Mesendoderm (in vitro differentiated cells): Measurements from ENCODE around the gene MYLIP.

Source experiments
- DNase-seq: peaks from one replicate; pipeline ENCODE4 v3.0.0; 2013
- H2AK5ac ChIP-seq: 2 replicates; pipeline ENCODE4 v1.6.1; 2013; ENCODE audit warnings: low read length, inconsistent platforms
- H2BK120ac ChIP-seq: 2 replicates; pipeline ENCODE4 v1.6.1; 2013; ENCODE audit warnings: low read depth, mild to moderate bottlenecking, low read length, moderate library complexity, mixed read lengths
- H2BK15ac ChIP-seq: replicated peaks from 2 replicates; pipeline ENCODE4 v1.6.1; 2013; ENCODE audit warnings: low read depth, mild to moderate bottlenecking, moderate library complexity
- H2BK5ac ChIP-seq: 2 replicates; pipeline ENCODE4 v1.6.1; 2013; ENCODE audit warnings: low read length, inconsistent platforms
- H3K18ac ChIP-seq: 2 replicates; pipeline ENCODE4 v1.6.1; 2013; ENCODE audit warnings: mild to moderate bottlenecking, low read length, mixed read lengths
- H3K23ac ChIP-seq: one replicate; pipeline ENCODE4 v1.6.1; 2013; ENCODE audit warnings: low read length
- H3K27ac ChIP-seq: 2 replicates; pipeline ENCODE4 v1.5.1; 2013; ENCODE audit warnings: low read depth, mild to moderate bottlenecking, inconsistent platforms, low read length, moderate library complexity
- H3K27me3 ChIP-seq: 2 replicates; pipeline ENCODE4 v1.6.1; 2013; ENCODE audit warnings: low read length, control low read depth, mild to moderate bottlenecking, inconsistent platforms; ENCODE audit not compliant: insufficient read depth, poor library complexity
- H3K36me3 ChIP-seq: 2 replicates; pipeline ENCODE4 v1.6.1; 2013; ENCODE audit warnings: low read length, inconsistent platforms; ENCODE audit not compliant: control insufficient read depth, insufficient read depth
- H3K4ac ChIP-seq: one replicate; pipeline ENCODE4 v1.6.1; 2013; ENCODE audit warnings: low read depth, mild to moderate bottlenecking, low read length, moderate library complexity
- H3K4me1 ChIP-seq: 2 replicates; pipeline ENCODE4 v1.6.1; 2013; ENCODE audit warnings: low read depth, low read length, inconsistent platforms; ENCODE audit not compliant: control insufficient read depth
- H3K4me2 ChIP-seq: 2 replicates; pipeline ENCODE4 v1.6.1; 2013; ENCODE audit warnings: low read length
- H3K4me3 ChIP-seq: 2 replicates; pipeline ENCODE4 v1.5.1; 2013; ENCODE audit warnings: mild to moderate bottlenecking, low read length
- H3K56ac ChIP-seq: one replicate; pipeline ENCODE4 v1.6.1; 2013; ENCODE audit warnings: low read length
- H3K79me1 ChIP-seq: 2 replicates; pipeline ENCODE4 v1.6.1; 2013; ENCODE audit warnings: low read length, inconsistent platforms
- H3K79me2 ChIP-seq: 2 replicates; pipeline ENCODE4 v1.6.1; 2013; ENCODE audit warnings: mild to moderate bottlenecking, low read length; ENCODE audit not compliant: control insufficient read depth, insufficient read depth
- H3K9ac ChIP-seq: 2 replicates; pipeline ENCODE4 v1.6.1; 2013; ENCODE audit warnings: low read length, inconsistent platforms
- H4K5ac ChIP-seq: one replicate; pipeline ENCODE4 v1.6.1; 2013; ENCODE audit warnings: low read length
- H4K8ac ChIP-seq: one replicate; pipeline ENCODE4 v1.6.1; 2013; ENCODE audit warnings: low read depth, mild to moderate bottlenecking, control low read depth, low read length, moderate library complexity
- WGBS: extraction: QIAGEN DNeasy Blood & Tissue Kit; methylation state at CpG from one replicate; pipeline ENCODE4 v1.1.7; 2013; ENCODE audit warnings: low lambda C conversion rate, missing lambda C conversion rate; ENCODE audit not compliant: insufficient coverage; ENCODE audit errors: extremely low coverage; 5-methylcytosine and 5-hydroxymethylcytosine counted together

The MYLIP gene

GRCh38 chr6:16092140-16092539 lies 36.7 kb upstream of the MYLIP start:
- no peak overlapping the region for H3K23ac ChIP-seq
- H3K4me2 ChIP-seq = no peak overlapping the region
- no peak overlapping the region for H2AK5ac ChIP-seq
- H3K4me1 ChIP-seq = no peaks in the 10 kb centered on the region
- H3K4ac ChIP-seq = no peak overlapping the region
- no peak overlapping the region for H2BK15ac ChIP-seq
- H3K79me1 ChIP-seq = no peaks in the 10 kb centered on the region
- no peaks in the 10 kb centered on the region for H3K36me3 ChIP-seq
- no peak overlapping the region for H3K4me3 ChIP-seq
- H4K8ac ChIP-seq = no peak overlapping the region
- no peaks in the 10 kb centered on the region for H3K79me2 ChIP-seq
- no peaks in the 10 kb centered on the region for H3K27me3 ChIP-seq
- WGBS = no CpG with 5 or more reads among the region's 4 CpGs
- H2BK5ac ChIP-seq = no peak overlapping the region
- no peak for DNase-seq
- H4K5ac ChIP-seq = no peak overlapping the region
- H3K18ac ChIP-seq = no peak overlapping the region
- H3K27ac ChIP-seq = no peak overlapping the region
- no peak overlapping the region for H3K56ac ChIP-seq
- H2BK120ac ChIP-seq = no peak overlapping the region
- H3K9ac ChIP-seq = no peak overlapping the region

DNA sequence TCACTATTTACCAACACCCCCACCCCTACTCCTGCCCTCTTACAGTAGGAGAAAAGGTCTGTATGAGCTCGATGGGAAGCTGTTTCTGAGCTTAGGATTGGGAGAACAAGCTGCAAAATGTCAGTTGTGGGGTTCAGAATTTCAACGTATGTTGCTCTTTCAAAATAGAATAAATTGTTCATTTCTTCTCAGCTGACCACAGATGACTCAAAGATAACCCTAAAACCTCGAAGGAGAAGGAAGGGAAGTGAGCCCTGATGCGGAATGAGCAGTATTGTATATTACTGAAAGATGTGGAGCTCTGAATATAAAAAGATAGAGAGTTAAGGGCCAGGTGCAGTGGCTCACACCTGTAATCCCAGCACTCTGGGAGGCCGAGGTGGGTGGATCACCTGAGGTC lies 35.9 kb upstream of the MYLIP start:
- H3K56ac ChIP-seq = no peak overlapping the region
- H3K4me1 ChIP-seq = no peaks in the 10 kb centered on the region
- no peaks in the 10 kb centered on the region for H3K79me2 ChIP-seq
- no peak overlapping the region for H3K18ac ChIP-seq
- H2BK5ac ChIP-seq = no peak overlapping the region
- no peak for DNase-seq
- no peaks in the 10 kb centered on the region for H3K36me3 ChIP-seq
- no peak overlapping the region for H3K9ac ChIP-seq
- H3K79me1 ChIP-seq = no peaks in the 10 kb centered on the region
- H3K4ac ChIP-seq = no peak overlapping the region
- no peaks in the 10 kb centered on the region for H3K27me3 ChIP-seq
- WGBS = no CpG with 5 or more reads among the region's 5 CpGs
- H3K23ac ChIP-seq = no peak overlapping the region
- no peak overlapping the region for H2BK120ac ChIP-seq
- no peak overlapping the region for H4K5ac ChIP-seq
- no peak overlapping the region for H3K4me3 ChIP-seq
- no peak overlapping the region for H2AK5ac ChIP-seq
- H3K4me2 ChIP-seq = no peak overlapping the region
- H3K27ac ChIP-seq = no peak overlapping the region
- no peak overlapping the region for H2BK15ac ChIP-seq
- H4K8ac ChIP-seq = no peak overlapping the region

GRCh38 chr6:16095180-16095579 lies 33.7 kb upstream of the MYLIP start:
- Histone ChIP-seq H3K4ac (no peak overlapping the region), H4K8ac (no peak overlapping the region), H3K27ac (no peak overlapping the region), H3K9ac (no peak overlapping the region), H3K79me2 (no peaks in the 10 kb centered on the region), H3K4me1 (no peaks in the 10 kb centered on the region), H3K4me3 (no peak overlapping the region), H2AK5ac (no peak overlapping the region), H3K18ac (no peak overlapping the region), H3K56ac (no peak overlapping the region), H2BK15ac (no peak overlapping the region), H2BK120ac (no peak overlapping the region), H3K79me1 (no peaks in the 10 kb centered on the region), H2BK5ac (no peak overlapping the region), H3K36me3 (no peaks in the 10 kb centered on the region), H3K27me3 (no peaks in the 10 kb centered on the region), H4K5ac (no peak overlapping the region), H3K23ac (no peak overlapping the region), H3K4me2 (no peak overlapping the region)
- no CpG with 5 or more reads among the region's 6 CpGs for WGBS
- DNase-seq = no peak

GRCh38 chr6:16097382-16098171 lies 31.3 kb upstream of the MYLIP start:
- H3K4me1 ChIP-seq = no peaks in the 10 kb centered on the region
- H3K4me3 ChIP-seq = no peak overlapping the region
- no peak for DNase-seq
- H2BK5ac ChIP-seq = no peak overlapping the region
- no peak overlapping the region for H2BK120ac ChIP-seq
- H3K4ac ChIP-seq = no peak overlapping the region
- H3K56ac ChIP-seq = no peak overlapping the region
- H4K5ac ChIP-seq = no peak overlapping the region
- H3K4me2 ChIP-seq = no peak overlapping the region
- no peak overlapping the region for H3K23ac ChIP-seq
- no peaks in the 10 kb centered on the region for H3K36me3 ChIP-seq
- H3K79me1 ChIP-seq = no peaks in the 10 kb centered on the region
- no peaks in the 10 kb centered on the region for H3K79me2 ChIP-seq
- H2AK5ac ChIP-seq = no peak overlapping the region
- H3K18ac ChIP-seq = no peak overlapping the region
- no peak overlapping the region for H3K9ac ChIP-seq
- no peak overlapping the region for H4K8ac ChIP-seq
- H3K27me3 ChIP-seq = no peaks in the 10 kb centered on the region
- no peak overlapping the region for H3K27ac ChIP-seq
- no peak overlapping the region for H2BK15ac ChIP-seq
- WGBS = no CpG with 5 or more reads among the region's 6 CpGs

GRCh38 chr6:16098211-16098610 lies 30.7 kb upstream of the MYLIP start:
- H3K4me1 ChIP-seq = no peaks in the 10 kb centered on the region
- no peak overlapping the region for H3K27ac ChIP-seq
- no peak overlapping the region for H2BK15ac ChIP-seq
- H3K18ac ChIP-seq = no peak overlapping the region
- no peaks in the 10 kb centered on the region for H3K79me1 ChIP-seq
- H2AK5ac ChIP-seq = no peak overlapping the region
- no peak overlapping the region for H3K56ac ChIP-seq
- H2BK5ac ChIP-seq = no peak overlapping the region
- H4K8ac ChIP-seq = no peak overlapping the region
- no peak overlapping the region for H4K5ac ChIP-seq
- WGBS = no CpG with 5 or more reads among the region's 5 CpGs
- H3K36me3 ChIP-seq = no peaks in the 10 kb centered on the region
- H3K9ac ChIP-seq = no peak overlapping the region
- H2BK120ac ChIP-seq = no peak overlapping the region
- H3K4me3 ChIP-seq = no peak overlapping the region
- no peaks in the 10 kb centered on the region for H3K79me2 ChIP-seq
- H3K4ac ChIP-seq = no peak overlapping the region
- H3K27me3 ChIP-seq = no peaks in the 10 kb centered on the region
- no peak overlapping the region for H3K4me2 ChIP-seq
- no peak overlapping the region for H3K23ac ChIP-seq
- no peak for DNase-seq

DNA sequence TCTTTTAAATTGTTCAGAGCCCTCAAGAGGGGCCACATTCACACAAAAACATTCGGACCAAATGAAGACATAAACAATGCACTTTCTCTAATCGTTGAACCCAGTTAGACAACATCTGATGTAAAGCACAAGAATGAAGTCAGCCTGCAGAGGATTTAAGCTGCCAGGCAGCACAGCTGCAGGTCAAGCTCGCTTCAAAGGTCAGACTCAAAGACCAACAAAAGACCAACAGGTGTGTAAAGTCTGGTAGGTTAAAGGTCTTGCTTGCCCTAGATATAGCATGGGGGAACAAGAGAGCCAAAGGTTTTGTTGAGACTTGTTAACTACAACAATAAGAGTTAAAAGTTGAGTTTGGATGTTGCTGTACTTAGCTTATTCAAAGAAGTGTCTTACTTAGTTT lies 26.7 kb upstream of the MYLIP start:
- Histone ChIP-seq H3K27me3 (no peaks in the 10 kb centered on the region), H3K36me3 (no peaks in the 10 kb centered on the region), H2AK5ac (no peak overlapping the region), H3K18ac (no peak overlapping the region), H3K4me2 (no peak overlapping the region), H3K4ac (no peak overlapping the region), H3K4me3 (no peak overlapping the region), H3K23ac (no peak overlapping the region), H3K79me2 (no peaks in the 10 kb centered on the region), H2BK5ac (no peak overlapping the region), H3K27ac (no peak overlapping the region), H2BK15ac (no peak overlapping the region), H3K4me1 (no peaks in the 10 kb centered on the region), H2BK120ac (no peak overlapping the region), H3K79me1 (no peaks in the 10 kb centered on the region), H4K5ac (no peak overlapping the region), H4K8ac (no peak overlapping the region), H3K9ac (no peak overlapping the region), H3K56ac (no peak overlapping the region)
- WGBS = no CpG with 5 or more reads among the region's 3 CpGs
- DNase-seq = no peak
